ENCODE results near the gene EHBP1. TPM values are rescaled to one million over a fixed set of nuclear protein-coding genes. Genes with fewer than 3 reads are reported as not detected.

The EHBP1 gene
- total RNA-seq, 1 donor from 2014 or later = 25.7 TPM

GRCh38 chr2:62775367-62775668 is 69.8 kb downstream of the EHBP1 start:
- intact Hi-C loops (cut with micrococcal nuclease) = loop anchor here (1.0 to 5.0 kb wide), 4 partner anchors 71 to 857 kb away; partner anchors contain the start of gene EHBP1

GRCh38 chr2:62783679-62784078 is 78.2 kb downstream of the EHBP1 start:
- intact Hi-C loops (cut with micrococcal nuclease) = no loop called here

- intact Hi-C loops (cut with micrococcal nuclease) = no loop called here
Measured at GRCh38 chr2:62784341-62784740, 78.8 kb downstream of the EHBP1 start.

- intact Hi-C loops (cut with micrococcal nuclease) = loop anchor here (5.0 kb wide), 1 partner anchor 267 kb away; the partner anchor contains the start of gene OTX1
Measured at GRCh38 chr2:62785216-62785615, 79.7 kb downstream of the EHBP1 start.

GRCh38 chr2:62785810-62786597 is 80.5 kb downstream of the EHBP1 start:
- intact Hi-C loops (cut with micrococcal nuclease) = loop anchor here (2.0 to 5.0 kb wide), 2 partner anchors 266 to 703 kb away; partner anchors contain the start of gene OTX1

- intact Hi-C loops (cut with micrococcal nuclease) = loop anchor here (1.0 to 5.0 kb wide), 5 partner anchors 265 to 757 kb away; partner anchors contain the start of gene OTX1
Measured at GRCh38 chr2:62787386-62787785, 81.9 kb downstream of the EHBP1 start.

- intact Hi-C loops (cut with micrococcal nuclease) = loop anchor here (5.0 kb wide), 1 partner anchor 263 kb away; the partner anchor contains the start of gene OTX1
Measured at GRCh38 chr2:62789518-62789917, 84.0 kb downstream of the EHBP1 start.

GRCh38 chr2:62789918-62790317 is 84.4 kb downstream of the EHBP1 start:
- intact Hi-C loops (cut with micrococcal nuclease) = loop anchor here (5.0 kb wide), 1 partner anchor 262 kb away; the partner anchor contains the start of gene OTX1

- intact Hi-C loops (cut with micrococcal nuclease) = no loop called here
Measured at GRCh38 chr2:62792408-62792807, 86.9 kb downstream of the EHBP1 start.

GRCh38 chr2:62793213-62793612 is 87.7 kb downstream of the EHBP1 start:
- intact Hi-C loops (cut with micrococcal nuclease) = no loop called here

GRCh38 chr2:62794791-62795190 is 89.3 kb downstream of the EHBP1 start:
- intact Hi-C loops (cut with micrococcal nuclease) = no loop called here

- intact Hi-C loops (cut with micrococcal nuclease) = no loop called here
Measured at GRCh38 chr2:62795341-62795740, 89.8 kb downstream of the EHBP1 start.

- intact Hi-C loops (cut with micrococcal nuclease) = no loop called here
Measured at GRCh38 chr2:62797107-62797506, 91.6 kb downstream of the EHBP1 start.

- intact Hi-C loops (cut with micrococcal nuclease) = loop anchor here (1.0 to 5.0 kb wide), 2 partner anchors 95 to 787 kb away; partner anchors contain the start of genes EHBP1, MDH1 and WDPCP
Measured at GRCh38 chr2:62800618-62801017, 95.1 kb downstream of the EHBP1 start.

- intact Hi-C loops (cut with micrococcal nuclease) = loop anchor here (1.0 to 5.0 kb wide), 2 partner anchors 96 to 786 kb away; partner anchors contain the start of genes EHBP1, MDH1 and WDPCP
Measured at GRCh38 chr2:62801110-62801509, 95.6 kb downstream of the EHBP1 start.

- intact Hi-C loops (cut with micrococcal nuclease) = loop anchor here (1.0 to 5.0 kb wide), 2 partner anchors 97 to 785 kb away; partner anchors contain the start of genes EHBP1, MDH1 and WDPCP
Measured at GRCh38 chr2:62801814-62802523, 96.5 kb downstream of the EHBP1 start.

- intact Hi-C loops (cut with micrococcal nuclease) = loop anchor here (5.0 kb wide), 1 partner anchor 783 kb away; the partner anchor contains the start of genes MDH1 and WDPCP
Measured at GRCh38 chr2:62803961-62804360, 98.4 kb downstream of the EHBP1 start.

GRCh38 chr2:62806231-62806630 is 100.7 kb downstream of the EHBP1 start:
- intact Hi-C loops (cut with micrococcal nuclease) = no loop called here

GRCh38 chr2:62808554-62808953 is 103.0 kb downstream of the EHBP1 start:
- intact Hi-C loops (cut with micrococcal nuclease) = no loop called here

- intact Hi-C loops (cut with micrococcal nuclease) = no loop called here
Measured at GRCh38 chr2:62811086-62811485, 105.6 kb downstream of the EHBP1 start.

GRCh38 chr2:62811972-62812371 is 106.5 kb downstream of the EHBP1 start:
- intact Hi-C loops (cut with micrococcal nuclease) = no loop called here

All from T-helper 1 cell treated with Interleukin-12 subunit alpha and Interleukin-12 subunit beta and Interleukin-4 antibody, amounts not matched to agents 30 ng/mL and 1 ng/mL, for 36 hours (primary cell).